ENCODE measurements around the gene SLC18B1. TPM values are rescaled to one million over a fixed set of nuclear protein-coding genes. Genes with fewer than 3 reads are reported as not detected.

The SLC18B1 gene
- 3.6 TPM in 2 replicates for total RNA-seq

GRCh38 chr6:132797951-132798868 is at the start of gene SLC18B1:
SLC18B1 (minus strand) TSS chr6:132798637; CDS start chr6:132798456, 181 bp downstream.
- H3K36me3 Mint-ChIP-seq (ENCODE audit: low read depth) = no peaks in the 10 kb centered on the region
- intact Hi-C loops (cut with micrococcal nuclease) = loop anchor here (1.0 kb wide), 2 partner anchors 16 to 129 kb away; partner anchors contain the start of gene RPS12
- peaks cover 10% of the 10 kb centered on the region for H3K4me1 Mint-ChIP-seq (ENCODE audit: low read depth)
- peak within 1 kb of the TSS; percentile 90 for H3K4me3 Mint-ChIP-seq (ENCODE audit: low read depth)
- H3K27me3 Mint-ChIP-seq (ENCODE audit: low read depth) = peaks cover 3% of the 10 kb centered on the region
- H3K9me3 Mint-ChIP-seq = no peaks in the 10 kb centered on the region
- peak; percentile 26 for DNase-seq (ENCODE audit: low spot score)
- peak within 1 kb of the TSS; percentile 67 for H3K27ac Mint-ChIP-seq

- Mint-ChIP-seq H3K27me3 (ENCODE audit: low read depth) (peaks cover 4% of the 10 kb centered on the region), H3K9me3 (no peaks in the 10 kb centered on the region), H3K27ac (no peak overlapping the region), H3K4me3 (ENCODE audit: low read depth) (no peak overlapping the region), H3K36me3 (ENCODE audit: low read depth) (no peaks in the 10 kb centered on the region), H3K4me1 (ENCODE audit: low read depth) (no peaks in the 10 kb centered on the region)
- intact Hi-C loops (cut with micrococcal nuclease) = no loop called here
- DNase-seq (ENCODE audit: low spot score) = no peak
Measured at GRCh38 chr6:132843316-132844035, 45.0 kb upstream of the SLC18B1 start.

- H3K27me3 Mint-ChIP-seq (ENCODE audit: low read depth) = peaks cover 4% of the 10 kb centered on the region
Measured at GRCh38 chr6:132841966-132842365, 43.5 kb upstream of the SLC18B1 start.

GRCh38 chr6:132832891-132833290 is 34.5 kb upstream of the SLC18B1 start:
- Mint-ChIP-seq H3K36me3 (ENCODE audit: low read depth) (no peaks in the 10 kb centered on the region), H3K27me3 (ENCODE audit: low read depth) (peaks cover 14% of the 10 kb centered on the region), H3K4me3 (ENCODE audit: low read depth) (no peak overlapping the region), H3K9me3 (no peaks in the 10 kb centered on the region), H3K27ac (no peak overlapping the region), H3K4me1 (ENCODE audit: low read depth) (no peaks in the 10 kb centered on the region)
- no peak for DNase-seq (ENCODE audit: low spot score)
- intact Hi-C loops (cut with micrococcal nuclease) = no loop called here

More at GRCh38 chr6:132841966-132842365, 43.5 kb upstream of the SLC18B1 start:
- no peaks in the 10 kb centered on the region for H3K9me3 Mint-ChIP-seq
- intact Hi-C loops (cut with micrococcal nuclease) = no loop called here
- no peak for DNase-seq (ENCODE audit: low spot score)
- H3K4me3 Mint-ChIP-seq (ENCODE audit: low read depth) = no peak overlapping the region
- H3K27ac Mint-ChIP-seq = no peak overlapping the region
- H3K36me3 Mint-ChIP-seq (ENCODE audit: low read depth) = no peaks in the 10 kb centered on the region
- no peaks in the 10 kb centered on the region for H3K4me1 Mint-ChIP-seq (ENCODE audit: low read depth)

- Mint-ChIP-seq H3K4me3 (ENCODE audit: low read depth) (no peak overlapping the region), H3K4me1 (ENCODE audit: low read depth) (no peaks in the 10 kb centered on the region), H3K27me3 (ENCODE audit: low read depth) (peaks cover 10% of the 10 kb centered on the region), H3K36me3 (ENCODE audit: low read depth) (no peaks in the 10 kb centered on the region), H3K9me3 (no peaks in the 10 kb centered on the region), H3K27ac (no peak overlapping the region)
- intact Hi-C loops (cut with micrococcal nuclease) = no loop called here
- no peak for DNase-seq (ENCODE audit: low spot score)
Measured at GRCh38 chr6:132830334-132830751, 31.9 kb upstream of the SLC18B1 start.

GRCh38 chr6:132820629-132821381 is 22.4 kb upstream of the SLC18B1 start:
- no peak for DNase-seq (ENCODE audit: low spot score)
- Mint-ChIP-seq H3K4me3 (ENCODE audit: low read depth) (no peak overlapping the region), H3K36me3 (ENCODE audit: low read depth) (peaks cover 44% of the 10 kb centered on the region), H3K27me3 (ENCODE audit: low read depth) (peaks cover 5% of the 10 kb centered on the region), H3K27ac (peak overlapping the region; percentile 61), H3K9me3 (no peaks in the 10 kb centered on the region), H3K4me1 (ENCODE audit: low read depth) (peaks cover 32% of the 10 kb centered on the region)
- intact Hi-C loops (cut with micrococcal nuclease) = loop anchor here (5.0 kb wide), 2 partner anchors 141 to 294 kb away; no protein-coding TSS in a partner anchor

GRCh38 chr6:132819405-132820161 is 21.1 kb upstream of the SLC18B1 start:
- Mint-ChIP-seq H3K4me1 (ENCODE audit: low read depth) (peaks cover 33% of the 10 kb centered on the region), H3K27me3 (ENCODE audit: low read depth) (peaks cover 3% of the 10 kb centered on the region), H3K9me3 (no peaks in the 10 kb centered on the region), H3K4me3 (ENCODE audit: low read depth) (peak overlapping the region; percentile 47), H3K36me3 (ENCODE audit: low read depth) (peaks cover 56% of the 10 kb centered on the region), H3K27ac (peak overlapping the region; percentile 71)
- intact Hi-C loops (cut with micrococcal nuclease) = loop anchor here (5.0 kb wide), 2 partner anchors 143 to 292 kb away; no protein-coding TSS in a partner anchor
- DNase-seq (ENCODE audit: low spot score) = no peak

- H3K27me3 Mint-ChIP-seq (ENCODE audit: low read depth) = no peaks in the 10 kb centered on the region
- no peak for DNase-seq (ENCODE audit: low spot score)
- peak overlapping the region; percentile 47 for H3K4me3 Mint-ChIP-seq (ENCODE audit: low read depth)
- H3K36me3 Mint-ChIP-seq (ENCODE audit: low read depth) = peaks cover 62% of the 10 kb centered on the region
- H3K4me1 Mint-ChIP-seq (ENCODE audit: low read depth) = peaks cover 33% of the 10 kb centered on the region
- H3K9me3 Mint-ChIP-seq = no peaks in the 10 kb centered on the region
- intact Hi-C loops (cut with micrococcal nuclease) = no loop called here
- H3K27ac Mint-ChIP-seq = peak overlapping the region; percentile 71
Measured at GRCh38 chr6:132818404-132819359, 20.2 kb upstream of the SLC18B1 start.

- Mint-ChIP-seq H3K36me3 (ENCODE audit: low read depth) (peaks cover 62% of the 10 kb centered on the region), H3K4me1 (ENCODE audit: low read depth) (peaks cover 37% of the 10 kb centered on the region)
Measured at GRCh38 chr6:132817554-132818403, 19.3 kb upstream of the SLC18B1 start.

GRCh38 chr6:132816660-132817059 is 18.2 kb upstream of the SLC18B1 start:
- Mint-ChIP-seq H3K4me3 (ENCODE audit: low read depth) (peak overlapping the region; percentile 99), H3K9me3 (no peaks in the 10 kb centered on the region), H3K4me1 (ENCODE audit: low read depth) (peaks cover 41% of the 10 kb centered on the region), H3K36me3 (ENCODE audit: low read depth) (peaks cover 62% of the 10 kb centered on the region), H3K27ac (peak overlapping the region; percentile 15), H3K27me3 (ENCODE audit: low read depth) (peaks cover 1% of the 10 kb centered on the region)
- intact Hi-C loops (cut with micrococcal nuclease) = no loop called here
- no peak for DNase-seq (ENCODE audit: low spot score)

More at GRCh38 chr6:132817554-132818403, 19.3 kb upstream of the SLC18B1 start:
- DNase-seq (ENCODE audit: low spot score) = no peak
- Mint-ChIP-seq H3K27me3 (ENCODE audit: low read depth) (no peaks in the 10 kb centered on the region), H3K27ac (no peak overlapping the region), H3K4me3 (ENCODE audit: low read depth) (peak overlapping the region; percentile 47), H3K9me3 (no peaks in the 10 kb centered on the region)
- intact Hi-C loops (cut with micrococcal nuclease) = no loop called here
